Keratinocyte (primary cell): ENCODE data around the gene RASGRF2. TPM values are rescaled to one million over a fixed set of nuclear protein-coding genes. Genes with fewer than 3 reads are reported as not detected.
"Not testable (repeated sequence)": the region's sequence is repeated elsewhere in the genome, so short reads cannot be mapped to it uniquely, and the experiment has no call there.

Source experiments
- DNase-seq: peaks from one replicate; pipeline ENCODE4 v3.0.0-alpha.2; 2011; ENCODE audit warnings: low read depth, missing footprints, low spot score
- FAIRE-seq: peaks from 2 replicates; lab custom pipeline; 2011; peaks lifted over from hg19 to GRCh38; lab: Jason Lieb, UNC
- H2AFZ ChIP-seq: 2 replicates; pipeline ENCODE4 v1.6.0; 2012; ENCODE audit warnings: low read length, control low read depth, inconsistent platforms; ENCODE audit not compliant: control insufficient read depth
- H3K27ac ChIP-seq: 2 replicates; pipeline ENCODE4 v1.5.1; 2011; ENCODE audit warnings: low read length; ENCODE audit not compliant: control insufficient read depth, insufficient read depth
- H3K27me3 ChIP-seq: 3 replicates; pipeline ENCODE4 v1.6.0; 2011; ENCODE audit warnings: low read length; ENCODE audit not compliant: control insufficient read depth, insufficient read depth; ENCODE audit errors: extremely low read depth
- H3K36me3 ChIP-seq, 2 experiments: 2 replicates in 1 of 2; 3 replicates in 1 of 2; pipeline ENCODE4 v1.5.1; 2011; ENCODE audit warnings: low read length in 2 of 2, mild to moderate bottlenecking in 1 of 2; ENCODE audit not compliant: control insufficient read depth in 2 of 2, insufficient read depth in 2 of 2; ENCODE audit errors: extremely low read depth in 1 of 2
- H3K4me1 ChIP-seq: 3 replicates; pipeline ENCODE4 v1.5.1; 2011; ENCODE audit warnings: low read length; ENCODE audit not compliant: control insufficient read depth, insufficient read depth; ENCODE audit errors: extremely low read depth
- H3K4me2 ChIP-seq: 3 replicates; pipeline ENCODE4 v1.6.0; 2011; ENCODE audit warnings: low read depth, low read length; ENCODE audit not compliant: control insufficient read depth, insufficient read depth; ENCODE audit errors: extremely low read depth
- H3K4me3 ChIP-seq, 3 experiments: fragments of 200-600 bp in 1 of 3; sonication (generic) in 1 of 3; 2 replicates in 2 of 3; 3 replicates in 1 of 3; pipeline ENCODE4 v1.5.1; 2011 to 2016; ENCODE audit warnings: low read length in 3 of 3, mild to moderate bottlenecking in 3 of 3, control low read depth in 2 of 3, inconsistent platforms in 1 of 3, low read depth in 1 of 3, mixed read lengths in 1 of 3, mixed run types in 1 of 3, moderate library complexity in 1 of 3; ENCODE audit not compliant: control insufficient read depth in 2 of 3, insufficient read depth in 2 of 3; ENCODE audit errors: extremely low read depth in 1 of 3
- H3K79me2 ChIP-seq: 2 replicates; pipeline ENCODE4 v1.6.0; 2012; ENCODE audit warnings: low read length; ENCODE audit not compliant: control insufficient read depth, insufficient read depth
- H3K9ac ChIP-seq: 3 replicates; pipeline ENCODE4 v1.6.0; 2011; ENCODE audit warnings: low read length; ENCODE audit not compliant: control insufficient read depth, insufficient read depth; ENCODE audit errors: extremely low read depth
- H3K9me1 ChIP-seq: 3 replicates; pipeline ENCODE4 v1.6.0; 2011; ENCODE audit warnings: low read length; ENCODE audit not compliant: control insufficient read depth, insufficient read depth; ENCODE audit errors: extremely low read depth
- H3K9me3 ChIP-seq: 2 replicates; pipeline ENCODE4 v1.5.1; 2012; ENCODE audit warnings: low read depth, low read length; ENCODE audit not compliant: control insufficient read depth
- H4K20me1 ChIP-seq: 3 replicates; pipeline ENCODE4 v1.6.0; 2011; ENCODE audit warnings: low read length; ENCODE audit not compliant: control insufficient read depth, insufficient read depth; ENCODE audit errors: extremely low read depth
- EZH2 ChIP-seq: IDR thresholded peaks from one replicate; pipeline ENCODE4 v1.6.1; 2012; ENCODE audit warnings: inconsistent platforms, mild to moderate bottlenecking, low read length, moderate library complexity
- dilution Hi-C: fragments of 300-500 bp; cut with MboI; formaldehyde crosslinking; loops from one replicate; pipeline ENCODE4 v1.7.0; 2020; ENCODE audit warnings: low sequenced_read_pairs; ENCODE audit not compliant: extremely low pct_ligation_motif_present
- polyA plus RNA-seq, 5 experiments: library from polyadenylated mRNA; depleted of rRNA in 3 of 5; stranded (reverse) in 3 of 5; stranded (forward) in 1 of 5; unstranded in 1 of 5; fragments of >200 nt; gene quantifications; 1 replicate in 1 of 5; 2 replicates in 3 of 5; 3 replicates in 1 of 5; pipeline versions ENCODE4 v1.2.1 to v1.2.3, GENCODE V29; 2011 to 2012; ENCODE audit warnings: missing spikeins in 2 of 5, low read depth in 1 of 5, low replicate concordance in 1 of 5
- TF ChIP-seq, protein P1 (sequence below), 3 experiments: IDR thresholded peaks in 1 of 3; conservative IDR thresholded peaks in 1 of 3; optimal IDR thresholded peaks in 1 of 3; 2 replicates in 2 of 3; 3 replicates in 1 of 3; pipeline versions ENCODE3 to v1.5.1; 2011; ENCODE audit warnings: low read length in 3 of 3, mild to moderate bottlenecking in 3 of 3, moderate library complexity in 2 of 3, control low read depth in 1 of 3, inconsistent platforms in 1 of 3; ENCODE audit not compliant: insufficient read depth in 2 of 3; ENCODE audit errors: extremely low read depth in 1 of 3

The RASGRF2 gene
- polyA plus RNA-seq, 1 donor (not counting 4 experiments of a cell fraction or from before 2014, with no cell fraction given), result 0.03 TPM

DNA sequence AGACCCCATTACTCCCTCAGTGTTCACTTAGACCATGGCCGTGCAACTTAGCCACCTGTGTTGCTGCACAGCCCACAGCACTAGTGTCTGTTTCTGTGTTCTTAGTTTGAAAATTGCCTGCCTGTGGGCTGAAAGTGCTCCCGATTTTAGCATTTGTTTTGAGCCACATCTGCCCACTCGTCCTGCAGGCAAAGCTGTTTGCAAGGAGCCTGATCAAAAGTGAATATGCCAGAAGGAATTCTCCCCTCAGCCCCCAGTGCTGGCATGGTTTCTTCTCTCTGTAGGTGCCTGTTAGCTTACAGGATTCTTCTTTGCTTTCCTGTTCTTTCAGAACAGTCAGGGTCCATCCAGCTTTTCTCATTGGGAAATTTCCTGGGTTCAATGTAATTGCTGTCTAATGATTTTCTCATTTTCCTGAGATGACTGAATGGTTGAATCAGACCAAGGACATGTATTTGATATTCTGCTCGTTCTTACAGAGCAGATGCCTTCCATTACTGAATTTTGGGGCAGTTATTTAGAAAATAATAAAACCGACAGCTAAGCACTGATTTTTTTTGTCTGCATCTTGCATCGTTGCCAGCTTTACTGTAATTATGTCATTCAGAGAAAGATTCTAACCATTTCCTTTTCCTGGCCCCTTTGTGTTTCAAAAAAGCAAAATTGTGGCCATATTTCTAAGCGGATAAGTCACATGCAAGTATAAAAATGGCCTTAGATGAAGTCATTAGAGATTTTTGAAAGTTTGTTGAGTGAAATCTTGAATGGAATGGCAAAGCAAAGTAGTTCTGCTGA, 161.9 kb downstream of the RASGRF2 start:
- Histone ChIP-seq H3K27me3 (no peaks in the 10 kb centered on the region), H3K4me1 (no peaks in the 10 kb centered on the region), H3K27ac (no peak overlapping the region), H3K9me3 (no peaks in the 10 kb centered on the region), H2AFZ (no peak overlapping the region), H3K4me2 (no peak overlapping the region), H4K20me1 (no peaks in the 10 kb centered on the region), H3K36me3 (no peaks in the 10 kb centered on the region), H3K79me2 (no peaks in the 10 kb centered on the region), H3K9me1 (no peaks in the 10 kb centered on the region), H3K9ac (no peak overlapping the region), H3K4me3 (no peak overlapping the region)
- DNase-seq, result no peak
- no peak for FAIRE-seq
- no peak for TF ChIP-seq EZH2
- TF ChIP-seq, protein P1, sequence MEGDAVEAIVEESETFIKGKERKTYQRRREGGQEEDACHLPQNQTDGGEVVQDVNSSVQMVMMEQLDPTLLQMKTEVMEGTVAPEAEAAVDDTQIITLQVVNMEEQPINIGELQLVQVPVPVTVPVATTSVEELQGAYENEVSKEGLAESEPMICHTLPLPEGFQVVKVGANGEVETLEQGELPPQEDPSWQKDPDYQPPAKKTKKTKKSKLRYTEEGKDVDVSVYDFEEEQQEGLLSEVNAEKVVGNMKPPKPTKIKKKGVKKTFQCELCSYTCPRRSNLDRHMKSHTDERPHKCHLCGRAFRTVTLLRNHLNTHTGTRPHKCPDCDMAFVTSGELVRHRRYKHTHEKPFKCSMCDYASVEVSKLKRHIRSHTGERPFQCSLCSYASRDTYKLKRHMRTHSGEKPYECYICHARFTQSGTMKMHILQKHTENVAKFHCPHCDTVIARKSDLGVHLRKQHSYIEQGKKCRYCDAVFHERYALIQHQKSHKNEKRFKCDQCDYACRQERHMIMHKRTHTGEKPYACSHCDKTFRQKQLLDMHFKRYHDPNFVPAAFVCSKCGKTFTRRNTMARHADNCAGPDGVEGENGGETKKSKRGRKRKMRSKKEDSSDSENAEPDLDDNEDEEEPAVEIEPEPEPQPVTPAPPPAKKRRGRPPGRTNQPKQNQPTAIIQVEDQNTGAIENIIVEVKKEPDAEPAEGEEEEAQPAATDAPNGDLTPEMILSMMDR (optimal IDR thresholded peaks at IDR 0.05 in 1 of 3, IDR thresholded peaks at IDR 0.05 in 1 of 3, conservative IDR thresholded peaks at IDR 0.05 in 1 of 3; ENCODE audit: extremely low read depth in 1 of 3, insufficient read depth in 2 of 3, low read length in 3 of 3), result no peak
- dilution Hi-C loops, result no loop called here

DNA sequence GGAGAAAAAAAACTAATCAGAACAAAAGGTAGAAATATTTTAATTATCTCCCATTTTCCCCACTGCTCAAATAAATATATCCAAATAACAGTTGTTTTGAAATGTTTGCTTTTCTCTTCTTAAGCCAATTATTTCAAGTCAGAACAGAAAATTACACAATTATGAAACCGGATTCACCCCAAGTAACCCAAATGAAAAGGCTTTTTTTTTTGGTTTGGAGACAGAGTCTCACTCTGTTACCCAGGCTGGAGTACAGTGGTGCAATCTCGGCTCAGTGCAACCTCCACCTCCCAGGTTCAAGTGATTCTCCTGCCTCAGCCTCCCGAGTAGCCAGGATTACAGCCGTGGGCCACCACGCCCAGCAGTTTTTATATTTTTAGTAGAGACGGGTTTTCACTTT, 164.5 kb downstream of the RASGRF2 start:
- H3K27ac ChIP-seq, H2AFZ ChIP-seq, dilution Hi-C loops, H3K36me3 ChIP-seq, H3K4me1 ChIP-seq, H3K9me1 ChIP-seq, H4K20me1 ChIP-seq, H3K27me3 ChIP-seq, H3K79me2 ChIP-seq, H3K9ac ChIP-seq, DNase-seq, FAIRE-seq, H3K9me3 ChIP-seq, H3K4me2 ChIP-seq, H3K4me3 ChIP-seq: not testable (repeated sequence)
